Ascending aorta (tissue), 2 donors: ENCODE results near the gene IRAK2. TPM values are rescaled to one million over a fixed set of nuclear protein-coding genes. Genes with fewer than 3 reads are reported as not detected.
"Not testable (repeated sequence)": the region's sequence is repeated elsewhere in the genome, so short reads cannot be mapped to it uniquely, and the experiment has no call there.

Experiments used
- DNase-seq, 2 donors: peaks; one replicate each; pipeline ENCODE4 v3.0.0-alpha.2; 2019; ENCODE audit warnings: low spot score in 2 of 2
- H3K27ac ChIP-seq, 2 donors: fragments of 200-600 bp; sonication (generic); one replicate each; pipeline ENCODE4 v1.5.1; 2016 to 2017; ENCODE audit warnings: mild to moderate bottlenecking in 1 of 2
- H3K27me3 ChIP-seq: fragments of 200-600 bp; sonication (generic); one replicate; pipeline ENCODE4 v1.5.1; 2017
- H3K36me3 ChIP-seq, 2 donors: fragments of 200-600 bp; sonication (generic); one replicate each; pipeline ENCODE4 v1.5.1; 2016
- H3K4me1 ChIP-seq, 2 donors: fragments of 200-600 bp; sonication (generic); one replicate each; pipeline ENCODE4 v1.5.1; 2016 to 2017; ENCODE audit warnings: mild to moderate bottlenecking in 1 of 2
- H3K4me3 ChIP-seq, 2 donors: fragments of 200-600 bp; sonication (generic); one replicate each; pipeline ENCODE4 v1.5.1; 2016 to 2017; ENCODE audit warnings: mild to moderate bottlenecking in 1 of 2
- H3K9me3 ChIP-seq, 2 donors: fragments of 200-600 bp; sonication (generic); one replicate each; pipeline ENCODE4 v1.5.1; 2016
- CTCF ChIP-seq, 3 experiments: fragments of 200-600 bp in 2 of 3; fragments of 450-650 bp in 1 of 3; sonication (generic) in 2 of 3; IDR thresholded peaks; one replicate each; pipeline ENCODE4 v1.5.1; 2016 to 2019; ENCODE audit warnings: antibody characterized with exemption in 3 of 3, mild to moderate bottlenecking in 1 of 3, moderate library complexity in 1 of 3
- intact Hi-C: fragments of 100-400 bp; cut with DNase I; formaldehyde crosslinking; loops from one replicate; pipeline ENCODE4 v1.15.1; 2023
- total RNA-seq: library from RNA; depleted of rRNA; stranded (reverse); fragments of >200 nt; gene quantifications from one replicate; pipeline ENCODE4 v1.1.0, GENCODE V29; 2016

Gene IRAK2
- total RNA-seq, 1 donor from 2014 or later: 1.3 TPM

- intact Hi-C loops: loop anchor here (10.0 kb wide), 1 partner anchor 405 kb away; no protein-coding TSS in a partner anchor
- DNase-seq: no peak
These were observed 45.3 kb upstream of the IRAK2 start for GRCh38 chr3:10119376-10119775.

GRCh38 chr3:10121064-10121463 lies 43.7 kb upstream of the IRAK2 start:
- no peak for TF ChIP-seq CTCF (IDR thresholded peaks at IDR 0.05)
- no peak overlapping the region for H3K4me3 ChIP-seq
- no peaks in the 10 kb centered on the region for H3K27me3 ChIP-seq
- H3K27ac ChIP-seq: no peak overlapping the region
- H3K36me3 ChIP-seq: peaks cover 18 to 19% of the 10 kb centered on the region in 2 donors
- intact Hi-C loops: no loop called here
- peaks cover 6 to 11% of the 10 kb centered on the region in 2 donors for H3K4me1 ChIP-seq
- no peak for DNase-seq
- no peaks in the 10 kb centered on the region for H3K9me3 ChIP-seq

More at GRCh38 chr3:10119376-10119775, 45.3 kb upstream of the IRAK2 start:
- H3K27me3 ChIP-seq: no peaks in the 10 kb centered on the region
- no peak overlapping the region for H3K4me3 ChIP-seq
- H3K27ac ChIP-seq: no peak overlapping the region
- peaks cover 6 to 11% of the 10 kb centered on the region in 2 donors for H3K4me1 ChIP-seq
- peaks cover 3 to 5% of the 10 kb centered on the region in 2 donors for H3K36me3 ChIP-seq
- no peak for TF ChIP-seq CTCF (IDR thresholded peaks at IDR 0.05)
- no peaks in the 10 kb centered on the region for H3K9me3 ChIP-seq

GRCh38 chr3:10122724-10123123 lies 42.0 kb upstream of the IRAK2 start:
- Histone ChIP-seq H3K9me3 (no peaks in the 10 kb centered on the region), H3K27me3 (no peaks in the 10 kb centered on the region), H3K36me3 (peaks cover 33 to 34% of the 10 kb centered on the region in 2 donors), H3K4me3 (no peak overlapping the region), H3K4me1 (peaks cover 0 to 1% of the 10 kb centered on the region in 2 donors), H3K27ac (no peak overlapping the region)
- no peak for TF ChIP-seq CTCF (IDR thresholded peaks at IDR 0.05)
- intact Hi-C loops: no loop called here
- no peak for DNase-seq

- H3K9me3 ChIP-seq, H3K27me3 ChIP-seq, DNase-seq, H3K36me3 ChIP-seq, intact Hi-C loops, H3K4me1 ChIP-seq, H3K27ac ChIP-seq, H3K4me3 ChIP-seq: not testable (repeated sequence)
These were observed 28.8 kb upstream of the IRAK2 start for GRCh38 chr3:10135872-10136271.

- TF ChIP-seq CTCF (IDR thresholded peaks at IDR 0.05): no peak
- intact Hi-C loops: no loop called here
- no peak overlapping the region for H3K27ac ChIP-seq
- H3K4me3 ChIP-seq: no peak overlapping the region
- no peaks in the 10 kb centered on the region for H3K4me1 ChIP-seq
- no peaks in the 10 kb centered on the region for H3K36me3 ChIP-seq
- DNase-seq: no peak
- no peaks in the 10 kb centered on the region for H3K27me3 ChIP-seq
- no peaks in the 10 kb centered on the region for H3K9me3 ChIP-seq
These were observed 28.2 kb upstream of the IRAK2 start for GRCh38 chr3:10136426-10137005.

- Histone ChIP-seq H3K4me3 (no peak overlapping the region), H3K4me1 (no peaks in the 10 kb centered on the region), H3K36me3 (no peaks in the 10 kb centered on the region), H3K27me3 (no peaks in the 10 kb centered on the region), H3K27ac (no peak overlapping the region), H3K9me3 (no peaks in the 10 kb centered on the region)
- intact Hi-C loops: no loop called here
- no peak for DNase-seq
- TF ChIP-seq CTCF (IDR thresholded peaks at IDR 0.05): no peak
These were observed 27.5 kb upstream of the IRAK2 start for GRCh38 chr3:10137178-10137577.
